CD14-positive monocyte (primary cell): ENCODE measurements around the gene ZNF273. TPM values are rescaled to one million over a fixed set of nuclear protein-coding genes. Genes with fewer than 3 reads are reported as not detected.

Source experiments
- DNase-seq, 3 donors: peaks; one replicate each; pipeline ENCODE4 v3.0.0-alpha.2; 2011 to 2022
- H2AFZ ChIP-seq: 2 replicates; pipeline ENCODE4 v1.6.0; 2012; ENCODE audit warnings: mild to moderate bottlenecking, low read depth, low read length, inconsistent platforms; ENCODE audit not compliant: insufficient read depth, poor library complexity, severe bottlenecking
- H3K27ac ChIP-seq, 2 donors: 1 replicate in 1 of 2; 2 replicates in 1 of 2; pipeline ENCODE4 v1.5.1; 2012 to 2013; ENCODE audit warnings: low read length in 2 of 2, control low read depth in 1 of 2, inconsistent platforms in 1 of 2, low read depth in 1 of 2, mild to moderate bottlenecking in 1 of 2
- H3K27me3 ChIP-seq, 2 donors: one replicate each; pipeline versions ENCODE4 v1.6.0 to v1.6.1; 2011 to 2013; ENCODE audit warnings: low read length in 2 of 2; ENCODE audit not compliant: control insufficient read depth in 2 of 2, insufficient read depth in 2 of 2
- H3K36me3 ChIP-seq, 2 donors: replicated peaks in 1 of 2; 1 replicate in 1 of 2; 2 replicates in 1 of 2; pipeline versions ENCODE4 v1.5.1 to v1.6.1; 2012 to 2013; ENCODE audit warnings: low read length in 2 of 2, control low read depth in 1 of 2, inconsistent platforms in 1 of 2, mild to moderate bottlenecking in 1 of 2; ENCODE audit not compliant: insufficient read depth in 2 of 2, control insufficient read depth in 1 of 2
- H3K4me1 ChIP-seq, 2 donors: 1 replicate in 1 of 2; 2 replicates in 1 of 2; pipeline versions ENCODE4 v1.5.1 to v1.6.1; 2012 to 2013; ENCODE audit warnings: low read length in 2 of 2, control low read depth in 1 of 2, inconsistent platforms in 1 of 2, mild to moderate bottlenecking in 1 of 2, moderate library complexity in 1 of 2; ENCODE audit not compliant: insufficient read depth in 2 of 2, control insufficient read depth in 1 of 2
- H3K4me2 ChIP-seq: replicated peaks from 2 replicates; pipeline ENCODE3; 2012; ENCODE audit warnings: low read length, moderate library complexity, mild to moderate bottlenecking; ENCODE audit not compliant: poor library complexity, severe bottlenecking; ENCODE audit errors: extremely low read depth
- H3K4me3 ChIP-seq, 3 experiments: fragments of 200-600 bp in 1 of 3; sonication (generic) in 1 of 3; replicated peaks in 1 of 3; 1 replicate in 2 of 3; 2 replicates in 1 of 3; pipeline ENCODE4 v1.5.1; 2011 to 2013; ENCODE audit warnings: low read length in 3 of 3, mild to moderate bottlenecking in 3 of 3, control low read depth in 2 of 3, low read depth in 2 of 3, inconsistent platforms in 1 of 3, moderate library complexity in 1 of 3
- H3K79me2 ChIP-seq: 2 replicates; pipeline ENCODE4 v1.6.0; 2012; ENCODE audit warnings: mild to moderate bottlenecking, control low read depth, inconsistent platforms, low read length, moderate library complexity; ENCODE audit not compliant: insufficient read depth
- H3K9ac ChIP-seq: 2 replicates; pipeline ENCODE4 v1.6.0; 2017; ENCODE audit warnings: low read length, mild to moderate bottlenecking; ENCODE audit not compliant: insufficient read depth, poor library complexity, severe bottlenecking
- H3K9me3 ChIP-seq, 2 donors: replicated peaks in 1 of 2; 1 replicate in 1 of 2; 2 replicates in 1 of 2; pipeline versions ENCODE4 v1.5.1 to v1.6.1; 2012 to 2013; ENCODE audit warnings: low read length in 2 of 2, control low read depth in 1 of 2; ENCODE audit not compliant: control insufficient read depth in 1 of 2, insufficient read depth in 1 of 2
- H4K20me1 ChIP-seq: 2 replicates; pipeline ENCODE4 v1.6.0; 2012; ENCODE audit warnings: mild to moderate bottlenecking, low read length, control low read depth, moderate library complexity; ENCODE audit not compliant: insufficient read depth
- H3K27ac Mint-ChIP-seq, 7 donors: one replicate each; pipeline ENCODE4 v1.8.0; 2020; ENCODE audit warnings: mild to moderate bottlenecking in 7 of 7, mixed read lengths in 7 of 7, moderate library complexity in 6 of 7, inconsistent platforms in 2 of 7
- H3K27me3 Mint-ChIP-seq, 3 donors: one replicate each; pipeline ENCODE4 v1.8.0; 2021 to 2022; ENCODE audit warnings: low read depth in 3 of 3, mild to moderate bottlenecking in 3 of 3, mixed read lengths in 3 of 3, moderate library complexity in 3 of 3, inconsistent platforms in 1 of 3
- H3K36me3 Mint-ChIP-seq, 2 donors: one replicate each; pipeline ENCODE4 v1.8.0; 2020; ENCODE audit warnings: mixed read lengths in 2 of 2, inconsistent platforms in 1 of 2, mild to moderate bottlenecking in 1 of 2
- H3K4me1 Mint-ChIP-seq: one replicate; pipeline ENCODE4 v1.8.0; 2020; ENCODE audit warnings: mild to moderate bottlenecking, mixed read lengths
- H3K4me3 Mint-ChIP-seq, 2 donors: one replicate each; pipeline ENCODE4 v1.8.0; 2020; ENCODE audit warnings: mild to moderate bottlenecking in 2 of 2, mixed read lengths in 2 of 2, moderate library complexity in 1 of 2
- H3K9me3 Mint-ChIP-seq, 7 donors: one replicate each; pipeline ENCODE4 v1.8.0; 2020 to 2022; ENCODE audit warnings: mixed read lengths in 7 of 7, mild to moderate bottlenecking in 6 of 7, moderate library complexity in 6 of 7, inconsistent platforms in 2 of 7
- WGBS: methylation state at CpG from one replicate; pipeline ENCODE4 v1.1.5; 2013; ENCODE audit warnings: missing lambda C conversion rate; ENCODE audit not compliant: insufficient coverage; 5-methylcytosine and 5-hydroxymethylcytosine counted together
- intact Hi-C, 2 donors: fragments of 100-400 bp; cut with micrococcal nuclease; formaldehyde crosslinking; loops; one replicate each; pipeline versions ENCODE4 v1.15.0 to v1.15.1; 2023
- polyA plus RNA-seq, 3 donors: library from polyadenylated mRNA; depleted of rRNA in 1 of 3; unstranded in 2 of 3; stranded (reverse) in 1 of 3; fragments of 300-500 nt in 2 of 3; fragments of >200 nt in 1 of 3; fragmentation: Illumina TruSeq in 2 of 3; gene quantifications; 1 replicate in 2 of 3; 2 replicates in 1 of 3; pipeline ENCODE4 v1.2.3, GENCODE V29; 2012 to 2021
- TF ChIP-seq, protein P1 (sequence below): fragments of 200-600 bp; IDR thresholded peaks from one replicate; pipeline ENCODE4 v1.8.0; 2022; ENCODE audit warnings: antibody characterized with exemption, mild to moderate bottlenecking

Gene ZNF273
- polyA plus RNA-seq, 3 donors: 0.21 to 1.7 (median 0.62) TPM

DNA sequence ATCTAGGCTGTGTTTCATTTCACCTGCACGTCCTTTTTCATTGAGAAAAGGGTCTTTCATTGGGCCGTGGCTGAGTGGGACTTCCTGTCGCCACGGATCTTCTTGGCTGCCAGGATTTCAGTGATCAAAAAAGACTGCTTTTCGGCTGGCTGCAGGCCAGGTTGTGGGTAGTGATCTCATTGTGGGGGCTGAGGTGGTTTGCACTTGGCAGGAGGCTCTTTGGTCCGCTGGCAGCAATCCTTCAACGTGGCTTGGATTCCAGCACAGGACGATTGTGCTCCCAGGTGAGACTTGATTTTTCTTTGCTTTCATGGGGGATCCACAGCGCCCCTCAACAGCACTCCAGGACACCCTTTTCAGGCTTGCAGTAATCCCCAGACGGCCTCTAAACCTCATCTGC is 29.0 kb upstream of the ZNF273 start:
- Histone ChIP-seq H3K27ac (no peak overlapping the region), H2AFZ (no peak overlapping the region), H3K4me1 (no peaks in the 10 kb centered on the region), H3K4me3 (no peak overlapping the region), H3K9me3 (peaks cover 100% of the 10 kb centered on the region in 2 donors), H4K20me1 (no peaks in the 10 kb centered on the region), H3K79me2 (no peaks in the 10 kb centered on the region), H3K36me3 (no peaks in the 10 kb centered on the region), H3K9ac (no peak overlapping the region), H3K27me3 (no peaks in the 10 kb centered on the region), H3K4me2 (no peak overlapping the region)
- WGBS: 78% methylated on average over 10 of the region's 10 CpGs
- Mint-ChIP-seq H3K4me3 (no peak overlapping the region), H3K9me3 (peaks cover 73 to 95% (median 93%) of the 10 kb centered on the region in 7 donors), H3K4me1 (peaks cover 5% of the 10 kb centered on the region), H3K27ac (no peak overlapping the region), H3K27me3 (peaks cover 0 to 10% (median 7%) of the 10 kb centered on the region in 3 donors), H3K36me3 (no peaks in the 10 kb centered on the region)
- intact Hi-C loops: no loop called here
- TF ChIP-seq, protein P1, sequence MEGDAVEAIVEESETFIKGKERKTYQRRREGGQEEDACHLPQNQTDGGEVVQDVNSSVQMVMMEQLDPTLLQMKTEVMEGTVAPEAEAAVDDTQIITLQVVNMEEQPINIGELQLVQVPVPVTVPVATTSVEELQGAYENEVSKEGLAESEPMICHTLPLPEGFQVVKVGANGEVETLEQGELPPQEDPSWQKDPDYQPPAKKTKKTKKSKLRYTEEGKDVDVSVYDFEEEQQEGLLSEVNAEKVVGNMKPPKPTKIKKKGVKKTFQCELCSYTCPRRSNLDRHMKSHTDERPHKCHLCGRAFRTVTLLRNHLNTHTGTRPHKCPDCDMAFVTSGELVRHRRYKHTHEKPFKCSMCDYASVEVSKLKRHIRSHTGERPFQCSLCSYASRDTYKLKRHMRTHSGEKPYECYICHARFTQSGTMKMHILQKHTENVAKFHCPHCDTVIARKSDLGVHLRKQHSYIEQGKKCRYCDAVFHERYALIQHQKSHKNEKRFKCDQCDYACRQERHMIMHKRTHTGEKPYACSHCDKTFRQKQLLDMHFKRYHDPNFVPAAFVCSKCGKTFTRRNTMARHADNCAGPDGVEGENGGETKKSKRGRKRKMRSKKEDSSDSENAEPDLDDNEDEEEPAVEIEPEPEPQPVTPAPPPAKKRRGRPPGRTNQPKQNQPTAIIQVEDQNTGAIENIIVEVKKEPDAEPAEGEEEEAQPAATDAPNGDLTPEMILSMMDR: no peak
- no peak for DNase-seq

DNA sequence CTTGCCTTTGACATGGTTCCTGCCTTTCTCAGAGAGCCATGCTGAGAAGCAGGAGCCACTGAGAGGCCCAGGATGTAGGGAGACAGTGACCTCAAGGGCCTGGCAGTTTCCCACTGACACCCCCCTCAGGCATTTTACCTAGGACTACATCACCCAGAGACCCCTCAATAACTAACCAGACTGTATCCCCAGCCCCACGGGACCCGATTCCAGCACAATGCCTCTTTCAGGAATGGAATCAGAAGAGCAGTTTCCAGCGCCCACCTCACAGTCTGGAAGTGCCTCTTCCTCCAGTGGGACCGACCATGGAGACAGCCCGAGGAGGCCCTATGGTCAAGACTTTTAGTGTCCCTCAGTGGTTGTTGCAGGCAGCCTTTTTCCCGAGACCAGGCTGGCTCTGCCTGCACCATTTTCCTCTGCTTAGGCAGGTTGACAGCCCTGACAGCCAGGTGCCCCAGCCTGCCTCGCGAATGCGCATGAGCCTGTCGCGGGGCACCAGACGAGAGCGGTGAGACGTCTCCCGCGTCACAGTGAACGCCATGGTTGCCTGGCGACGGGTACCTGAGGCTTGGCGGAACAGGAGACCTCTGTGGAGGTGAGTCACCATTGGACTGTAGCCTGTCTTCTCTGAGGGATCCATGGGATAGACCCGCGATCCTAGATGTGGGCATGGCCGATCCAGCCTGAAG is 28.4 kb upstream of the ZNF273 start:
- peaks cover 0 to 10% (median 7%) of the 10 kb centered on the region in 3 donors for H3K27me3 Mint-ChIP-seq
- no peaks in the 10 kb centered on the region for H3K36me3 ChIP-seq
- no peaks in the 10 kb centered on the region for H4K20me1 ChIP-seq
- intact Hi-C loops: no loop called here
- no peaks in the 10 kb centered on the region for H3K4me1 ChIP-seq
- peaks cover 5% of the 10 kb centered on the region for H3K4me1 Mint-ChIP-seq
- no peak for DNase-seq
- peaks cover 79 to 96% (median 94%) of the 10 kb centered on the region in 7 donors for H3K9me3 Mint-ChIP-seq
- H3K27ac Mint-ChIP-seq: no peak overlapping the region
- H3K9me3 ChIP-seq: peaks cover 100% of the 10 kb centered on the region in 2 donors
- no peak overlapping the region for H3K4me3 Mint-ChIP-seq
- WGBS: 84% methylated on average over 21 of the region's 23 CpGs
- H3K4me3 ChIP-seq: no peak overlapping the region
- TF ChIP-seq, protein P1: no peak
- no peak overlapping the region for H3K27ac ChIP-seq
- no peak overlapping the region for H3K4me2 ChIP-seq
- no peak overlapping the region for H2AFZ ChIP-seq
- H3K27me3 ChIP-seq: no peaks in the 10 kb centered on the region
- no peaks in the 10 kb centered on the region for H3K79me2 ChIP-seq
- no peak overlapping the region for H3K9ac ChIP-seq
- H3K36me3 Mint-ChIP-seq: no peaks in the 10 kb centered on the region
